Measurements from ENCODE around the gene KRT34. TPM values are rescaled to one million over a fixed set of nuclear protein-coding genes. Genes with fewer than 3 reads are reported as not detected.
"Not testable (repeated sequence)": the region's sequence is repeated elsewhere in the genome, so short reads cannot be mapped to it uniquely, and the experiment has no call there.

The KRT34 gene
- 4.2 and 15.1 TPM in 2 replicates for total RNA-seq

DNA sequence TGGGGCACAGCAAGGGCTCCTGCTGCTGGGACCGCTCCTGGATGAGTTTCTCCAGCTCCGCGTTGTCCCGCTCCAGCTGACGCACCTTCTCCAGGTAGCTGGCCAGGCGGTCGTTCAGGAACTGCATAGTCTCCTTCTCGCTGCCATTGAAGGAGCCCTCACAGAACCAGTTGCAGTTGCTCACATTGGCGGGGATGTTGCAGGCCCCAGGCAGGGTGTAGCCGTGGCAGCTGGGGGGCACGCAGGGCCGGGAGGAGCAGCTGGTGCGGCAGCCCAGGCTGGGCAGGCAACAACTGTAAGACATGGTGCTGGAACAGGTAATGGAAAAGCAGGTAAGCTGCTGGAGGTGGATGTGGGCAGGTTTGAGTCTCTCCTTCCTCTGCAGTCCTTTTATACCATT, at the start of gene KRT34:
TSS of gene KRT34 (minus strand) at position 364 of the 400 bp plus-strand sequence. CDS start at position 304, 60 bp downstream.
- not testable (repeated sequence) for H3K4me3 ChIP-seq (ENCODE audit: low read depth, low read length); DNase-seq (ENCODE audit: low read depth)

DNA sequence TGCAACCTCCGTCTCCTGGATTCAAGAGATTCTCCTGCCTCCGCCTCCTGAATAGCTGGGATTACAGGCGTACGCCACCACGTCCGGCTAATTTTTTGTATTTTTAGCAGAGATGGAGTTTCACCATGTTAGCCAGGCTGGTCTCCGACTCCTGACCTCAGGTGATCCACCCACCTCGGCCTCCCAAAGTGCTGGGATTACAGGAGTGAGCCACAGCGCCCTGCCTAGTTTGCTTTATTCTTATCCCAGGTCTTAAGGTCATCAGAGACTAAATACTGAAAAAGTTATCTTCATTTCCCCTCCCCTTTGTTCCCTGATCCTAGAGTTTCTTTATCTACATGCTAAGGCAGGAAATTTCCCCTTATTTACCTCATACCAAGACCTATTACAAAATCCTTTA, 48.3 kb upstream of the KRT34 start:
- not testable (repeated sequence) for DNase-seq (ENCODE audit: low read depth); H3K4me3 ChIP-seq (ENCODE audit: low read depth, low read length)

DNA sequence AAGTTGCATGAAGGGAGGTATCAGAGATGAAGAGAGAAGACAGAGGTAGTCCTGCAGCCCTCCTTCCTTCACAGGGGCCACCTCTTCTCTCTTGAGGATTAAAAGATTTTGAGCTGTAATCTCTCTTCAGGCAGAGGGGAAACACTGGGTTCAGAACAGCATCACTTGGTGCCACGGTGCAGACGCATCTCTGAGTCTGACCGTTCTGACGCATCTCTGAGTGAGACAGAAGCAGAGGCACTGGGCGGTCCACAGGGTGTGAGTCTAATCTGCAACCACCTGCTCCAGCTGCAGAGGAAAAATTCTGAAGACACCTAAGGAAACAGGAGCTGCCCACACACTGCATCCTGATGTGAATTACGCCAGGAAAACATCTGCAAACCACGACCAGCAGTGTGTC, 47.6 kb upstream of the KRT34 start:
- DNase-seq (ENCODE audit: low read depth): no peak
- TF ChIP-seq, protein P1, sequence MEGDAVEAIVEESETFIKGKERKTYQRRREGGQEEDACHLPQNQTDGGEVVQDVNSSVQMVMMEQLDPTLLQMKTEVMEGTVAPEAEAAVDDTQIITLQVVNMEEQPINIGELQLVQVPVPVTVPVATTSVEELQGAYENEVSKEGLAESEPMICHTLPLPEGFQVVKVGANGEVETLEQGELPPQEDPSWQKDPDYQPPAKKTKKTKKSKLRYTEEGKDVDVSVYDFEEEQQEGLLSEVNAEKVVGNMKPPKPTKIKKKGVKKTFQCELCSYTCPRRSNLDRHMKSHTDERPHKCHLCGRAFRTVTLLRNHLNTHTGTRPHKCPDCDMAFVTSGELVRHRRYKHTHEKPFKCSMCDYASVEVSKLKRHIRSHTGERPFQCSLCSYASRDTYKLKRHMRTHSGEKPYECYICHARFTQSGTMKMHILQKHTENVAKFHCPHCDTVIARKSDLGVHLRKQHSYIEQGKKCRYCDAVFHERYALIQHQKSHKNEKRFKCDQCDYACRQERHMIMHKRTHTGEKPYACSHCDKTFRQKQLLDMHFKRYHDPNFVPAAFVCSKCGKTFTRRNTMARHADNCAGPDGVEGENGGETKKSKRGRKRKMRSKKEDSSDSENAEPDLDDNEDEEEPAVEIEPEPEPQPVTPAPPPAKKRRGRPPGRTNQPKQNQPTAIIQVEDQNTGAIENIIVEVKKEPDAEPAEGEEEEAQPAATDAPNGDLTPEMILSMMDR (conservative IDR thresholded peaks at IDR 0.05; ENCODE audit: low read depth, low read length): no peak
- H3K4me3 ChIP-seq (ENCODE audit: low read depth, low read length): no peak overlapping the region

DNA sequence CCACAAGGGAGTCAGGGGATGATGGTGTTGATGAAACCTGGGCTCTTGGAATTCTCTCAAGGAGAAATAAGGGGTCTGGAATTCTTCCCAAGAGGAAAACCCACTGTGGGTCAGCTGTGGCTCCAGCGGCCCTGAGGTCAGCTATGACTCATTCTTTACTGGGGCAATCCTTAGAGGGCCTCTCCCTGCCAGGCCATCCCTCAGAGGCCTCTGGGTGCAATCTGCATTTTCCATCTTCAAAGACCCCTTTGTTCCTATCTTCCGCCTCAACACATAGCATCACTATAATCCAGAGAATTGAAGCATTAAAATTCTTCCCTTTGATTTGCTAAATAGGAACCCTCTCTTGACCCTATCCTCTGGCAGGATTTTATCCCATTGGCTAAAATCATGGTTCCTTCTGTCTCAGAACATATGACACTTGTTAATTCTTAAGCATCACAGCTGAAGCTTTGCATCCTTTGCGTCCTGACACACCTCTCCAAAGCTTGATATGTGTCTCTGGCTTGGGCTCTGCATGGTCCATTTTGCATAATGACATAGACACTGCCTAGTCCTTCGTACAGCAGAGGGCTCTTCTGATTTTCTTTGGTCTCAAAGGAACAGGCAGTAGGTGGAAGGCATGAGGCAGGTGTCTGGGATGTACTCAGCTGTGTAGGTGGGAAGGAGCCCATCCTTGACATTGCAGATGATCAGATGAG, 46.6 kb upstream of the KRT34 start:
- no peak for DNase-seq (ENCODE audit: low read depth)
- TF ChIP-seq, protein P1 (conservative IDR thresholded peaks at IDR 0.05; ENCODE audit: low read depth, low read length): no peak
- H3K4me3 ChIP-seq (ENCODE audit: low read depth, low read length): no peak overlapping the region

DNA sequence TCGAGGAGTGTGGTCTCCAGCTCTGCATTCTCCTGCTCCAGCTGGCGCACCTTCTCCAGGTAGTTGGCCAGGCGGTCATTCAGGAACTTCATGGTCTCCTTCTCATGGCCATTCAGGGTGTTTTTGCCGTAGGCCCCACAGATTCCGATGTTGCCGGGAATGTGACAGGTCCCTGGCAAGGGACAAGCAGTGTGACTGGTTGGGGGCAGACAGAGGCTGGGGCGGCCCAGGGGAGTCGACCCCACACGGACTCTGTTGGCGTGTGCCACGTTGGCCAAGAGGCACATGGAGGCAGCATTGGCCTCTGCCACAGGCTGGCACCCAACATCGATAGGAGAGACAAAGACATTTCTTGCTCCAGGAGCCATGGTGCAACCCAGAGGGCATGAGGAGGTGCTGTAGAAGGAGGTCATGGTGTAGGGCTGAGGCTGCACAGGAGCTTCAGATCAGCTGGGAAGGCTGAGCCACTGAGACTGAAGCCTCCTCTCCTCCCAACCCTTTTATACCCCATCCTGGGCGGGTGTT, 42.1 kb upstream of the KRT34 start, which contains the start of gene KRT37:
TSS of gene KRT37 (minus strand) at position 475 of the 525 bp plus-strand sequence. CDS start at position 413, 62 bp downstream.
- DNase-seq (ENCODE audit: low read depth): no peak
- no peak within 1 kb of the TSS for H3K4me3 ChIP-seq (ENCODE audit: low read depth, low read length)
- TF ChIP-seq, protein P1 (conservative IDR thresholded peaks at IDR 0.05; ENCODE audit: low read depth, low read length): no peak

DNA sequence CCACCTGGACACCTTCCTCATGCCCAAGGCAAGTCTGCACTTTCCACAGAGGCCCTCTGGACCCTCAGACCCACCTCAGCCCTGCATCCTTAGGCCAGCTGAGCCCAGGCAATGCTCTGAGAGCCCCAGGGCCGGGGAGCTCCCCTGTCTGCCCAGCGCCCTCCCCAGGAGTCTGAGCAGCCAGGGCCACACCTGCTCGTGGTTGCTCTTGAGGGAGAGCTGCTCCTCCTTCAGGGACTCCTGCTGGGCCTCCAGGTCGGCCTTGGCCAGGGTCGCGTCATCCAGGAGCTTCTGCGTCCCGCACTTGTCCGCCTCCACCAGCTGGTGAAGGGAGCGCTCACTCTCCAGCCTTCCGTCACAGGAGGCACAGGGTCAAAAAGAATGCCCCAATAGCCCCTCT, 40.5 kb upstream of the KRT34 start:
- not testable (repeated sequence) for DNase-seq (ENCODE audit: low read depth); H3K4me3 ChIP-seq (ENCODE audit: low read depth, low read length)

DNA sequence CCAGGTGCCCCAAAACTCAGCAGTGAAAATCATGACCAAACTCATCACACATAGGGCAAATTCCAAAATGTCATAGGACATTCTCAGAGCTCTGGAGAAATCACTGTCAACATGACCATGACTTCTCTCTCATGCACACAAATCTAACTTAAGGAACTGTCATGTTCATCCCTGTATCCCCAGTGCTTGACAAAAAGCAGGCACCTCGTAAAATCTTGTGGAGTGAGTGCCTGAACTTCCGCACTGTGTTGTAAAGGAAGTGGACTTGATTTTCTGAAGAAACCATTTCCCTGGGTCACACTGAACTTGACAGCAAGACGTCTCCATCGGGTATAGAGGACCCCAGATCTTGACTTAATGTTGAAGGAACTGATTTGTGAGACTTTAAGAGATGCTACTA, 39.5 kb upstream of the KRT34 start:
- TF ChIP-seq, protein P1 (conservative IDR thresholded peaks at IDR 0.05; ENCODE audit: low read depth, low read length): no peak
- H3K4me3 ChIP-seq (ENCODE audit: low read depth, low read length): no peak overlapping the region
- DNase-seq (ENCODE audit: low read depth): no peak

DNA sequence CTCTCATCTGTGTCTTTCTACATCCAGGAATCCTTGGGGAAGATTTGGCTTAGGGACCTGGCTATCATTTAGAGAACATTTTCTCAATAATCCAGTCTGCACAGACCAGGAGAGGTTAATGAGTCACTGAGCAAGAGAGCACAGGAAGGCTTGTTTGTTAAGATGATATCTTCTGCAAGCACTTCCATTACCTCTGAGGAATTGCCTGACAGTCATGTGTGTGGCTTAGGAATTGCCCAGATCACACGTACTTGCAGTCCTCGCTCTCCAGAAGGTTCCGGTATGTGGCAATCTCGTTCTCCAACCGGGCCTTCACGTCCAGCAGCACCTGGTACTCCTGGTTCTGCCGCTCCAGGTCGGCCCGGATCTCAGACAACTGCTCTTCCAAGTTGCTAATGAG, 39.0 kb upstream of the KRT34 start:
- DNase-seq (ENCODE audit: low read depth): peak; percentile 78
- no peak overlapping the region for H3K4me3 ChIP-seq (ENCODE audit: low read depth, low read length)

More for the DNA sequence above, 39.0 kb upstream of the KRT34 start:
- TF ChIP-seq, protein P1 (conservative IDR thresholded peaks at IDR 0.05; ENCODE audit: low read depth, low read length): no peak

Measured in epithelial cell of proximal tubule (primary cell).